K562 (cell line): ENCODE results near the gene TMEM158. TPM values are rescaled to one million over a fixed set of nuclear protein-coding genes. Genes with fewer than 3 reads are reported as not detected.

Source experiments
- ATAC-seq: fragments of 200-7000 bp; cut with Tn5 transposase; 3 replicates; pipeline ENCODE4 v1.9.1; 2020; ENCODE audit warnings: moderate library complexity
- BruUV-seq: library from RNA; stranded (reverse); fragments of 400-500 nt; replicated peaks from 2 replicates; lab custom pipeline; 2021; lab: Mats Ljungman, UMichigan
- CTCF ChIA-PET: fragments of 300-600 bp; formaldehyde crosslinking; extraction: SDS; loops from one replicate; lab custom pipeline; 2021; ENCODE audit warnings: low intra/inter-chr PET ratio; lab: Yijun Ruan, JAX
- POLR2A ChIA-PET: fragments of 300-600, 350-650 bp; sonication (Branson Sonifier 250); formaldehyde crosslinking; extraction: SDS; loops from one replicate; lab custom pipeline; 2021; ENCODE audit warnings: antibody characterized with exemption, inconsistent platforms; lab: Yijun Ruan, JAX
- DNase-seq, 4 experiments: peaks; one replicate each; pipeline versions ENCODE4 v3.0.0 to v3.0.0-alpha.2; 2011 to 2018; ENCODE audit warnings: low spot score in 3 of 4, mixed read lengths in 3 of 4; ENCODE audit errors: extremely low read depth in 1 of 4
- FAIRE-seq: peaks from 2 replicates; lab custom pipeline; 2011; peaks lifted over from hg19 to GRCh38; lab: Jason Lieb, UNC
- H2AFZ ChIP-seq: 2 replicates; pipeline ENCODE4 v1.6.0; 2011; ENCODE audit warnings: low read depth, low read length, control low read depth, inconsistent platforms
- H3K27ac ChIP-seq: fragments of 200-600 bp; 3 replicates; pipeline ENCODE4 v1.8.0; 2011; ENCODE audit warnings: low read depth, mild to moderate bottlenecking, control low read depth, inconsistent platforms, low read length, moderate library complexity, mixed read lengths; ENCODE audit errors: extremely low read depth
- H3K27me3 ChIP-seq, 2 experiments: fragments of 300-600 bp in 1 of 2; 2 replicates in 1 of 2; 3 replicates in 1 of 2; pipeline versions ENCODE4 v1.6.0 to v1.8.0; 2011; ENCODE audit warnings: inconsistent platforms in 2 of 2, low read length in 2 of 2, mild to moderate bottlenecking in 1 of 2, mixed read lengths in 1 of 2, moderate library complexity in 1 of 2; ENCODE audit not compliant: control insufficient read depth in 2 of 2, insufficient read depth in 2 of 2
- H3K36me3 ChIP-seq: fragments of 300-600 bp; 3 replicates; pipeline ENCODE4 v1.8.0; 2011; ENCODE audit warnings: mild to moderate bottlenecking, low read length, inconsistent platforms; ENCODE audit not compliant: control insufficient read depth, insufficient read depth
- H3K4me1 ChIP-seq, 2 experiments: fragments of 200-600 bp in 1 of 2; replicated peaks in 1 of 2; 2 replicates in 1 of 2; 3 replicates in 1 of 2; pipeline versions ENCODE4 v1.5.1 to v1.8.0; 2011; ENCODE audit warnings: inconsistent platforms in 2 of 2, low read length in 2 of 2, mild to moderate bottlenecking in 1 of 2, mixed read lengths in 1 of 2, moderate library complexity in 1 of 2; ENCODE audit not compliant: control insufficient read depth in 2 of 2, insufficient read depth in 2 of 2
- H3K4me2 ChIP-seq: 2 replicates; pipeline ENCODE4 v1.6.1; 2011; ENCODE audit warnings: low read length, control low read depth, inconsistent platforms, mixed read lengths; ENCODE audit not compliant: insufficient read depth
- H3K4me3 ChIP-seq: fragments of 200-600 bp; sonication (generic), shearing (Covaris generic); 2 replicates; pipeline ENCODE4 v1.5.1; 2016; ENCODE audit warnings: control low read depth, inconsistent platforms
- H3K79me2 ChIP-seq: fragments of 200-600 bp; 3 replicates; pipeline ENCODE4 v1.8.0; 2011; ENCODE audit warnings: low read length, inconsistent platforms; ENCODE audit not compliant: control insufficient read depth, insufficient read depth
- H3K9ac ChIP-seq, 2 experiments: 2 replicates each; pipeline versions ENCODE4 v1.6.0 to v1.6.1; 2011; ENCODE audit warnings: low read depth in 2 of 2, low read length in 2 of 2, control low read depth in 1 of 2, inconsistent platforms in 1 of 2, mild to moderate bottlenecking in 1 of 2, mixed read lengths in 1 of 2; ENCODE audit not compliant: insufficient read depth in 1 of 2
- H3K9me1 ChIP-seq: one replicate; pipeline ENCODE4 v1.6.0; 2011; ENCODE audit warnings: inconsistent platforms, mild to moderate bottlenecking, low read length, moderate library complexity; ENCODE audit not compliant: control insufficient read depth, insufficient read depth
- H3K9me3 ChIP-seq: replicated peaks from 2 replicates; pipeline ENCODE4 v1.5.1; 2011; ENCODE audit warnings: low read depth, low read length, inconsistent platforms; ENCODE audit not compliant: control insufficient read depth, insufficient read depth
- H4K20me1 ChIP-seq: replicated peaks from 2 replicates; pipeline ENCODE4 v1.6.1; 2011; ENCODE audit warnings: low read length, inconsistent platforms, mixed read lengths; ENCODE audit not compliant: control insufficient read depth, insufficient read depth
- ARID1B ChIP-seq: fragments of 450-650 bp; IDR thresholded peaks from 2 replicates; pipeline ENCODE4 v1.6.1; 2016; ENCODE audit warnings: antibody characterized with exemption, mild to moderate bottlenecking, inconsistent platforms
- BMI1 ChIP-seq: fragments of 150-350 bp; IDR thresholded peaks from 2 replicates; pipeline ENCODE4 v1.6.1; 2014; ENCODE audit warnings: low read length
- GATAD2A ChIP-seq: fragments of 450-650 bp; IDR thresholded peaks from 2 replicates; pipeline ENCODE4 v1.6.1; 2017
- HNRNPK ChIP-seq: fragments of 200-400 bp; formaldehyde crosslinking; IDR thresholded peaks from one replicate; pipeline ENCODE4 v1.6.1; 2018; ENCODE audit warnings: mild to moderate bottlenecking, low read depth, low read length; ENCODE audit not compliant: poor library complexity, severe bottlenecking
- NFE2 ChIP-seq: IDR thresholded peaks from 2 replicates; pipeline ENCODE4 v1.6.1; 2014; ENCODE audit warnings: antibody characterized with exemption, low read depth
- NR2F6 ChIP-seq: fragments of 450-650 bp; formaldehyde crosslinking; IDR thresholded peaks from 2 replicates; pipeline ENCODE4 v1.4.0; 2020; ENCODE audit warnings: mild to moderate bottlenecking
- PURB ChIP-seq: sonication (generic); formaldehyde crosslinking; IDR thresholded peaks from 2 replicates; pipeline ENCODE4 v1.9.0; 2021; ENCODE audit warnings: low read depth, mild to moderate bottlenecking, missing genetic modification reagents
- TAF9B ChIP-seq: fragments of 450-650 bp; IDR thresholded peaks from 2 replicates; pipeline ENCODE4 v1.6.1; 2018; ENCODE audit warnings: mild to moderate bottlenecking; ENCODE audit not compliant: partially characterized antibody
- ZBTB1 ChIP-seq: sonication (generic); formaldehyde crosslinking; IDR thresholded peaks from 2 replicates; pipeline ENCODE4 v1.8.1; 2023; ENCODE audit warnings: missing genetic modification reagents, low read depth, mild to moderate bottlenecking, borderline replicate concordance
- ZNF695 ChIP-seq: fragments of 450-650 bp; formaldehyde crosslinking; IDR thresholded peaks from 2 replicates; pipeline ENCODE4 v1.4.0; 2020; ENCODE audit warnings: mild to moderate bottlenecking, moderate library complexity
- ZNF778 ChIP-seq: fragments of 450-650 bp; formaldehyde crosslinking; IDR thresholded peaks from 2 replicates; pipeline ENCODE4 v1.4.0; 2020; ENCODE audit warnings: mild to moderate bottlenecking, moderate library complexity
- WGBS: fragments of 100-300 bp; shearing (Covaris generic); methylation state at CpG from one replicate; pipeline ENCODE4 v1.1.6; 2016; ENCODE audit warnings: low coverage, mixed read lengths; ENCODE audit not compliant: insufficient coverage; ENCODE audit errors: missing lambda C conversion rate; 5-methylcytosine and 5-hydroxymethylcytosine counted together
- in situ Hi-C: fragments of 300-500 bp; cut with MboI; formaldehyde crosslinking; loops from 4 replicates; pipeline ENCODE4 v1.15.0; 2018; ENCODE audit warnings: inconsistent platforms, mixed read lengths
- intact Hi-C: fragments of 100-400 bp; cut with micrococcal nuclease; formaldehyde crosslinking; loops from 2 replicates; pipeline ENCODE4 v1.14.2; 2022
- polyA plus RNA-seq, 8 experiments: library from polyadenylated mRNA; depleted of rRNA in 4 of 8; stranded (reverse) in 5 of 8; unstranded in 3 of 8; fragments of >200 nt; fragmentation: Nextera tagmentation in 2 of 8; fragmentation: Illumina TruSeq in 1 of 8; extraction: Ambion mirVana in 2 of 8; extraction: Trizol in 1 of 8; gene quantifications; 2 replicates each; pipeline versions ENCODE4 v1.2.1 to v1.2.3, GENCODE V29; 2011 to 2014; ENCODE audit warnings: inconsistent platforms in 1 of 8, missing spikeins in 1 of 8
- total RNA-seq, 7 experiments: library from RNA; depleted of rRNA in 6 of 7; stranded (reverse); fragments of >200 nt in 6 of 7; fragmentation: Illumina TruSeq in 2 of 7; extraction: Trizol in 2 of 7; gene quantifications; 2 replicates each; pipeline versions ENCODE4 v1.2.1 to v1.2.3, GENCODE V29; 2011 to 2021; ENCODE audit warnings: low replicate concordance in 1 of 7
- TF ChIP-seq, protein P1 (sequence below): fragments of 200-600 bp; sonication (generic); IDR thresholded peaks from one replicate; pipeline ENCODE4 v1.6.1; 2012; ENCODE audit warnings: mild to moderate bottlenecking, low read depth, low read length, inconsistent platforms

Gene TMEM158
- total and polyA plus RNA-seq, 9 of the 15 experiments (the other 6 are each of a cell fraction or from before 2014, with no cell fraction given), result 2.2 to 46.5 (median 8.4) TPM

DNA sequence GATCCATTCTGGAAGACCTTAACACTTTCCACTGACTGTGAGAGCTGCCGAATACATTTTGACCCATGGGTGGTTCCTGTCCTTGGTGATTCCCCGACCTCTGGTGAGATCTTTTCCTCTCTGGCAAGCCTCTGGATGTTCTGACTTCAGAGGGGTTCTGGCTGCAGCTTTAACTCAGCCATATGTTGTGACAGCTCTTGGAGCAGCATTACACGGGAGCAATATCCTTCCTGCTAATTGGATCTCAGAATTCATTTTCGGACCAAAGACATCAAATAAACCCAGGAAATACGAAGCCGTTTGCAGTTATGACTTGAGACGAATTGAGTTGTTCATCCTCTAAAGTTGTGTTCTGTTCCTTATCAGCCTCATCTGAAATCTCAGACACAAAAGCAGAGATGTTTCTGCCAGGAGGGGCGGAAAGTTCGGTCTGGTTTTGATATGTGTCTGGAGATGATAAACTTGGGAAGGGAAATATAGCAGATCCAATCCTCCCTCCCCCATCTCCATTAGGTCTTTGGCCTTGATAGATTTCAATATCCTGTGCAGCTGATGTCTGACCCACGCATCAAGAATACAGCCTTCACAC is 10.0 kb downstream of the TMEM158 start:
- Histone ChIP-seq H3K4me3 (no peak overlapping the region), H3K4me2 (no peak overlapping the region), H3K27ac (no peak overlapping the region), H3K9me3 (no peaks in the 10 kb centered on the region), H3K27me3 (no peaks in the 10 kb centered on the region), H2AFZ (no peak overlapping the region), H3K36me3 (no peaks in the 10 kb centered on the region), H3K79me2 (no peaks in the 10 kb centered on the region), H3K4me1 (peaks cover 4 to 13% of the 10 kb centered on the region in 2 experiments; a peak in 3 of 5 replicates), H3K9me1 (no peaks in the 10 kb centered on the region), H4K20me1 (0 out of 2 replicates have a peak, but pooled peaks cover 3% of the 10 kb centered on the region), H3K9ac (no peak overlapping the region)
- ATAC-seq, result no peak
- in situ Hi-C loops (loop anchor here (5.0 kb wide), 2 partner anchors 174 to 446 kb away; no protein-coding TSS in a partner anchor), intact Hi-C loops (no loop called here)
- CTCF ChIA-PET, result interaction anchor here (0.6 kb wide), 2 partner anchors 100 to 118 kb away, joined by 3 to 5 read pairs; no protein-coding TSS in a partner anchor
- 10% methylated on average over 10 of the region's 10 CpGs for WGBS
- FAIRE-seq, result peak; percentile 15
- BruUV-seq, result no TSS peak
- POLR2A ChIA-PET, result interaction anchor here (0.9 kb wide), 1 partner anchor 12 kb away, joined by 5 read pairs; no protein-coding TSS in a partner anchor
- DNase-seq, result no peak
- TF ChIP-seq ARID1B, result no peak
- no peak for TF ChIP-seq BMI1
- TF ChIP-seq TAF9B, result no peak
- TF ChIP-seq PURB (CRISPR knock-in tag), result no peak
- no peak for TF ChIP-seq ZNF695 (CRISPR knock-in tag)
- no peak for TF ChIP-seq NR2F6
- TF ChIP-seq GATAD2A, result no peak
- TF ChIP-seq, protein P1, sequence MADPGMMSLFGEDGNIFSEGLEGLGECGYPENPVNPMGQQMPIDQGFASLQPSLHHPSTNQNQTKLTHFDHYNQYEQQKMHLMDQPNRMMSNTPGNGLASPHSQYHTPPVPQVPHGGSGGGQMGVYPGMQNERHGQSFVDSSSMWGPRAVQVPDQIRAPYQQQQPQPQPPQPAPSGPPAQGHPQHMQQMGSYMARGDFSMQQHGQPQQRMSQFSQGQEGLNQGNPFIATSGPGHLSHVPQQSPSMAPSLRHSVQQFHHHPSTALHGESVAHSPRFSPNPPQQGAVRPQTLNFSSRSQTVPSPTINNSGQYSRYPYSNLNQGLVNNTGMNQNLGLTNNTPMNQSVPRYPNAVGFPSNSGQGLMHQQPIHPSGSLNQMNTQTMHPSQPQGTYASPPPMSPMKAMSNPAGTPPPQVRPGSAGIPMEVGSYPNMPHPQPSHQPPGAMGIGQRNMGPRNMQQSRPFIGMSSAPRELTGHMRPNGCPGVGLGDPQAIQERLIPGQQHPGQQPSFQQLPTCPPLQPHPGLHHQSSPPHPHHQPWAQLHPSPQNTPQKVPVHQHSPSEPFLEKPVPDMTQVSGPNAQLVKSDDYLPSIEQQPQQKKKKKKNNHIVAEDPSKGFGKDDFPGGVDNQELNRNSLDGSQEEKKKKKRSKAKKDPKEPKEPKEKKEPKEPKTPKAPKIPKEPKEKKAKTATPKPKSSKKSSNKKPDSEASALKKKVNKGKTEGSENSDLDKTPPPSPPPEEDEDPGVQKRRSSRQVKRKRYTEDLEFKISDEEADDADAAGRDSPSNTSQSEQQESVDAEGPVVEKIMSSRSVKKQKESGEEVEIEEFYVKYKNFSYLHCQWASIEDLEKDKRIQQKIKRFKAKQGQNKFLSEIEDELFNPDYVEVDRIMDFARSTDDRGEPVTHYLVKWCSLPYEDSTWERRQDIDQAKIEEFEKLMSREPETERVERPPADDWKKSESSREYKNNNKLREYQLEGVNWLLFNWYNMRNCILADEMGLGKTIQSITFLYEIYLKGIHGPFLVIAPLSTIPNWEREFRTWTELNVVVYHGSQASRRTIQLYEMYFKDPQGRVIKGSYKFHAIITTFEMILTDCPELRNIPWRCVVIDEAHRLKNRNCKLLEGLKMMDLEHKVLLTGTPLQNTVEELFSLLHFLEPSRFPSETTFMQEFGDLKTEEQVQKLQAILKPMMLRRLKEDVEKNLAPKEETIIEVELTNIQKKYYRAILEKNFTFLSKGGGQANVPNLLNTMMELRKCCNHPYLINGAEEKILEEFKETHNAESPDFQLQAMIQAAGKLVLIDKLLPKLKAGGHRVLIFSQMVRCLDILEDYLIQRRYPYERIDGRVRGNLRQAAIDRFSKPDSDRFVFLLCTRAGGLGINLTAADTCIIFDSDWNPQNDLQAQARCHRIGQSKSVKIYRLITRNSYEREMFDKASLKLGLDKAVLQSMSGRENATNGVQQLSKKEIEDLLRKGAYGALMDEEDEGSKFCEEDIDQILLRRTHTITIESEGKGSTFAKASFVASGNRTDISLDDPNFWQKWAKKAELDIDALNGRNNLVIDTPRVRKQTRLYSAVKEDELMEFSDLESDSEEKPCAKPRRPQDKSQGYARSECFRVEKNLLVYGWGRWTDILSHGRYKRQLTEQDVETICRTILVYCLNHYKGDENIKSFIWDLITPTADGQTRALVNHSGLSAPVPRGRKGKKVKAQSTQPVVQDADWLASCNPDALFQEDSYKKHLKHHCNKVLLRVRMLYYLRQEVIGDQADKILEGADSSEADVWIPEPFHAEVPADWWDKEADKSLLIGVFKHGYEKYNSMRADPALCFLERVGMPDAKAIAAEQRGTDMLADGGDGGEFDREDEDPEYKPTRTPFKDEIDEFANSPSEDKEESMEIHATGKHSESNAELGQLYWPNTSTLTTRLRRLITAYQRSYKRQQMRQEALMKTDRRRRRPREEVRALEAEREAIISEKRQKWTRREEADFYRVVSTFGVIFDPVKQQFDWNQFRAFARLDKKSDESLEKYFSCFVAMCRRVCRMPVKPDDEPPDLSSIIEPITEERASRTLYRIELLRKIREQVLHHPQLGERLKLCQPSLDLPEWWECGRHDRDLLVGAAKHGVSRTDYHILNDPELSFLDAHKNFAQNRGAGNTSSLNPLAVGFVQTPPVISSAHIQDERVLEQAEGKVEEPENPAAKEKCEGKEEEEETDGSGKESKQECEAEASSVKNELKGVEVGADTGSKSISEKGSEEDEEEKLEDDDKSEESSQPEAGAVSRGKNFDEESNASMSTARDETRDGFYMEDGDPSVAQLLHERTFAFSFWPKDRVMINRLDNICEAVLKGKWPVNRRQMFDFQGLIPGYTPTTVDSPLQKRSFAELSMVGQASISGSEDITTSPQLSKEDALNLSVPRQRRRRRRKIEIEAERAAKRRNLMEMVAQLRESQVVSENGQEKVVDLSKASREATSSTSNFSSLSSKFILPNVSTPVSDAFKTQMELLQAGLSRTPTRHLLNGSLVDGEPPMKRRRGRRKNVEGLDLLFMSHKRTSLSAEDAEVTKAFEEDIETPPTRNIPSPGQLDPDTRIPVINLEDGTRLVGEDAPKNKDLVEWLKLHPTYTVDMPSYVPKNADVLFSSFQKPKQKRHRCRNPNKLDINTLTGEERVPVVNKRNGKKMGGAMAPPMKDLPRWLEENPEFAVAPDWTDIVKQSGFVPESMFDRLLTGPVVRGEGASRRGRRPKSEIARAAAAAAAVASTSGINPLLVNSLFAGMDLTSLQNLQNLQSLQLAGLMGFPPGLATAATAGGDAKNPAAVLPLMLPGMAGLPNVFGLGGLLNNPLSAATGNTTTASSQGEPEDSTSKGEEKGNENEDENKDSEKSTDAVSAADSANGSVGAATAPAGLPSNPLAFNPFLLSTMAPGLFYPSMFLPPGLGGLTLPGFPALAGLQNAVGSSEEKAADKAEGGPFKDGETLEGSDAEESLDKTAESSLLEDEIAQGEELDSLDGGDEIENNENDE, result no peak
- no peak for TF ChIP-seq NFE2
- TF ChIP-seq HNRNPK, result no peak
- no peak for TF ChIP-seq ZNF778 (CRISPR knock-in tag)
- TF ChIP-seq ZBTB1 (CRISPR knock-in tag), result no peak
